B cell (primary cell): ENCODE results near the gene ECM2. TPM values are rescaled to one million over a fixed set of nuclear protein-coding genes. Genes with fewer than 3 reads are reported as not detected.

Experiments used
- ATAC-seq: fragments of 200-7000 bp; cut with Tn5 transposase; one replicate; pipeline ENCODE4 v1.10.0; 2021; ENCODE audit warnings: low read depth, mild to moderate bottlenecking, moderate number of reproducible peaks, moderate library complexity
- CTCF ChIA-PET: fragments of 350-600 bp; sonication (Branson Sonifier 250); formaldehyde crosslinking; loops from one replicate; lab custom pipeline; 2021; ENCODE audit warnings: antibody characterized with exemption, inconsistent platforms; lab: Charles Lee
- POLR2A ChIA-PET: fragments of 350-600 bp; sonication (Branson Sonifier 250); formaldehyde crosslinking; loops from one replicate; lab custom pipeline; 2021; ENCODE audit warnings: antibody characterized with exemption; lab: Charles Lee
- DNase-seq: peaks from one replicate; pipeline ENCODE4 v3.0.0; 2013
- H2AFZ ChIP-seq: 2 replicates; pipeline ENCODE4 v1.6.1; 2012; ENCODE audit warnings: mild to moderate bottlenecking, low read depth, low read length; ENCODE audit not compliant: insufficient read depth, poor library complexity, severe bottlenecking
- H3K27ac ChIP-seq, 2 donors: 1 replicate in 1 of 2; 2 replicates in 1 of 2; pipeline ENCODE4 v1.5.1; 2012 to 2013; ENCODE audit warnings: low read length in 2 of 2, mild to moderate bottlenecking in 2 of 2, moderate library complexity in 1 of 2
- H3K27me3 ChIP-seq, 4 experiments: fragments of 200-600 bp in 1 of 4; sonication (generic) in 1 of 4; replicated peaks in 1 of 4; 1 replicate in 2 of 4; 2 replicates in 2 of 4; pipeline versions ENCODE4 v1.6.1 to v1.7.0; 2013 to 2016; ENCODE audit warnings: low read length in 3 of 4, mild to moderate bottlenecking in 2 of 4, mixed read lengths in 1 of 4, moderate library complexity in 1 of 4; ENCODE audit not compliant: insufficient read depth in 4 of 4, control insufficient read depth in 3 of 4; ENCODE audit errors: control extremely low read depth in 1 of 4
- H3K36me3 ChIP-seq, 2 experiments: replicated peaks in 1 of 2; 1 replicate in 1 of 2; 2 replicates in 1 of 2; pipeline versions ENCODE4 v1.6.1 to v1.7.1; 2013; ENCODE audit warnings: low read length in 1 of 2; ENCODE audit not compliant: insufficient read depth in 2 of 2, control insufficient read depth in 1 of 2; ENCODE audit errors: control extremely low read depth in 1 of 2, extremely low read depth in 1 of 2
- H3K4me1 ChIP-seq, 2 donors: fragments of 200-600 bp in 1 of 2; sonication (generic) in 1 of 2; 1 replicate in 1 of 2; 2 replicates in 1 of 2; pipeline versions ENCODE4 v1.5.1 to v1.6.1; 2013 to 2017; ENCODE audit warnings: low read length in 2 of 2; ENCODE audit not compliant: control insufficient read depth in 2 of 2, insufficient read depth in 2 of 2
- H3K4me2 ChIP-seq: replicated peaks from 2 replicates; pipeline ENCODE3; 2012; ENCODE audit warnings: mild to moderate bottlenecking, low read depth, low read length; ENCODE audit not compliant: poor library complexity, severe bottlenecking
- H3K4me3 ChIP-seq, 5 experiments: fragments of 200-600 bp in 1 of 5; sonication (generic) in 1 of 5; 1 replicate in 3 of 5; 2 replicates in 2 of 5; pipeline versions ENCODE4 v1.5.1 to v1.7.0; 2011 to 2016; ENCODE audit warnings: low read length in 4 of 5, mild to moderate bottlenecking in 4 of 5, low read depth in 2 of 5, control low read depth in 1 of 5, moderate library complexity in 1 of 5; ENCODE audit not compliant: insufficient read depth in 1 of 5; ENCODE audit errors: control extremely low read depth in 1 of 5, extremely low read depth in 1 of 5
- H3K79me2 ChIP-seq: fragments of 200-600 bp; sonication (generic); one replicate; pipeline ENCODE4 v1.6.0; 2016; ENCODE audit warnings: low read length; ENCODE audit not compliant: control insufficient read depth, insufficient read depth
- H3K9ac ChIP-seq: fragments of 200-600 bp; sonication (generic); 2 replicates; pipeline ENCODE4 v1.6.1; 2017; ENCODE audit warnings: mild to moderate bottlenecking, low read length, moderate library complexity
- H3K9me3 ChIP-seq, 3 donors: one replicate each; pipeline versions ENCODE4 v1.6.1 to v1.7.1; 2013; ENCODE audit warnings: low read length in 2 of 3; ENCODE audit not compliant: control insufficient read depth in 2 of 3, insufficient read depth in 1 of 3; ENCODE audit errors: control extremely low read depth in 1 of 3
- H4K20me1 ChIP-seq: 2 replicates; pipeline ENCODE4 v1.6.0; 2012; ENCODE audit warnings: mild to moderate bottlenecking, low read length; ENCODE audit not compliant: insufficient read depth, control insufficient read depth, poor library complexity, severe bottlenecking
- H3K27ac Mint-ChIP-seq: one replicate; pipeline ENCODE4 v1.8.0; 2021; ENCODE audit warnings: mixed read lengths
- H3K27me3 Mint-ChIP-seq: one replicate; pipeline ENCODE4 v1.8.0; 2021; ENCODE audit warnings: mixed read lengths
- H3K4me1 Mint-ChIP-seq: one replicate; pipeline ENCODE4 v1.8.0; 2021; ENCODE audit warnings: mixed read lengths
- H3K4me3 Mint-ChIP-seq: one replicate; pipeline ENCODE4 v1.8.0; 2021; ENCODE audit warnings: mixed read lengths
- H3K9me3 Mint-ChIP-seq: one replicate; pipeline ENCODE4 v1.8.0; 2022; ENCODE audit warnings: mixed read lengths; ENCODE audit not compliant: insufficient read depth
- EZH2 ChIP-seq: IDR thresholded peaks from 2 replicates; pipeline ENCODE4 v1.6.1; 2012; ENCODE audit warnings: borderline replicate concordance, low read depth, mild to moderate bottlenecking, moderate library complexity, low read length; ENCODE audit not compliant: insufficient read depth, poor library complexity, severe bottlenecking
- WGBS: methylation state at CpG from one replicate; pipeline ENCODE4 v1.1.5; 2013; ENCODE audit warnings: missing lambda C conversion rate; ENCODE audit not compliant: insufficient coverage; 5-methylcytosine and 5-hydroxymethylcytosine counted together
- intact Hi-C: fragments of 100-400 bp; cut with micrococcal nuclease; formaldehyde crosslinking; loops from one replicate; pipeline ENCODE4 v1.10.0; 2022
- polyA plus RNA-seq: library from polyadenylated mRNA; depleted of rRNA; stranded (reverse); fragments of >200 nt; gene quantifications from 2 replicates; pipeline ENCODE4 v1.2.3, GENCODE V29; 2012
- total RNA-seq, 2 donors: library from RNA; stranded (reverse); fragments of 120-200 nt in 1 of 2; gene quantifications; 1 replicate in 1 of 2; 2 replicates in 1 of 2; pipeline versions ENCODE4 v1.2.3 to v1.2.4, GENCODE V29; 2013 to 2022
- TF ChIP-seq, protein P1 (sequence below): fragments of 200-600 bp; IDR thresholded peaks from one replicate; pipeline ENCODE4 v1.8.0; 2022; ENCODE audit warnings: antibody characterized with exemption, mild to moderate bottlenecking

Gene ECM2
- total and polyA plus RNA-seq, 2 donors (not counting 1 experiment from before 2014, with no cell fraction given): not detected

DNA sequence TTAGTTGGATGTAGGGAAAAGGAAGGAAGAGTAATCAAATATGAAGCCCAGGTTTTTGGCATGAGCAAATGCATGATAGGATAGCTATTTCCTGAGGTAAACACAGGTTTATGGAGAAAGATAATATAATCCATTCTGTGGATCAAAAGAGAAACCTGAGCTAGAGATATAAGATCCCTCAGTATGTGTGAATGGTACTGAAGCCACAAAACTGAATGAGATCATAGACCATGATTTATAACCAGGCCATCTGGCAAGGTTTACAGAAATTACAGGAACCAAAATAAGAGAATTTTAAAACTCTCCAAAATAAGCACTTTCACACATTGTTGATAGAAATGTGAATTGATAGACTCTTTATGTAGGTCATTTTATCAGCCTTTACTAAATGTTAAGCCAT lies 28.7 kb upstream of the ECM2 start:
- H3K27ac Mint-ChIP-seq: no peak overlapping the region
- DNase-seq (no peak), ATAC-seq (no peak)
- Histone ChIP-seq H4K20me1 (no peaks in the 10 kb centered on the region), H3K36me3 (no peaks in the 10 kb centered on the region), H3K27me3 (no peaks in the 10 kb centered on the region), H3K27ac (no peak overlapping the region), H3K4me2 (no peak overlapping the region), H2AFZ (no peak overlapping the region), H3K4me3 (no peak overlapping the region), H3K4me1 (no peaks in the 10 kb centered on the region), H3K9me3 (peaks cover 0 to 9% (median 4%) of the 10 kb centered on the region in 3 donors), H3K9ac (no peak overlapping the region), H3K79me2 (no peaks in the 10 kb centered on the region)
- no peak overlapping the region for H3K4me3 Mint-ChIP-seq
- TF ChIP-seq, protein P1, sequence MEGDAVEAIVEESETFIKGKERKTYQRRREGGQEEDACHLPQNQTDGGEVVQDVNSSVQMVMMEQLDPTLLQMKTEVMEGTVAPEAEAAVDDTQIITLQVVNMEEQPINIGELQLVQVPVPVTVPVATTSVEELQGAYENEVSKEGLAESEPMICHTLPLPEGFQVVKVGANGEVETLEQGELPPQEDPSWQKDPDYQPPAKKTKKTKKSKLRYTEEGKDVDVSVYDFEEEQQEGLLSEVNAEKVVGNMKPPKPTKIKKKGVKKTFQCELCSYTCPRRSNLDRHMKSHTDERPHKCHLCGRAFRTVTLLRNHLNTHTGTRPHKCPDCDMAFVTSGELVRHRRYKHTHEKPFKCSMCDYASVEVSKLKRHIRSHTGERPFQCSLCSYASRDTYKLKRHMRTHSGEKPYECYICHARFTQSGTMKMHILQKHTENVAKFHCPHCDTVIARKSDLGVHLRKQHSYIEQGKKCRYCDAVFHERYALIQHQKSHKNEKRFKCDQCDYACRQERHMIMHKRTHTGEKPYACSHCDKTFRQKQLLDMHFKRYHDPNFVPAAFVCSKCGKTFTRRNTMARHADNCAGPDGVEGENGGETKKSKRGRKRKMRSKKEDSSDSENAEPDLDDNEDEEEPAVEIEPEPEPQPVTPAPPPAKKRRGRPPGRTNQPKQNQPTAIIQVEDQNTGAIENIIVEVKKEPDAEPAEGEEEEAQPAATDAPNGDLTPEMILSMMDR: no peak
- no peak for TF ChIP-seq EZH2
- intact Hi-C loops: no loop called here
- no peaks in the 10 kb centered on the region for H3K27me3 Mint-ChIP-seq
- peaks cover 5% of the 10 kb centered on the region for H3K9me3 Mint-ChIP-seq
- POLR2A ChIA-PET: no interaction called here
- no peaks in the 10 kb centered on the region for H3K4me1 Mint-ChIP-seq
- CTCF ChIA-PET: no interaction called here

DNA sequence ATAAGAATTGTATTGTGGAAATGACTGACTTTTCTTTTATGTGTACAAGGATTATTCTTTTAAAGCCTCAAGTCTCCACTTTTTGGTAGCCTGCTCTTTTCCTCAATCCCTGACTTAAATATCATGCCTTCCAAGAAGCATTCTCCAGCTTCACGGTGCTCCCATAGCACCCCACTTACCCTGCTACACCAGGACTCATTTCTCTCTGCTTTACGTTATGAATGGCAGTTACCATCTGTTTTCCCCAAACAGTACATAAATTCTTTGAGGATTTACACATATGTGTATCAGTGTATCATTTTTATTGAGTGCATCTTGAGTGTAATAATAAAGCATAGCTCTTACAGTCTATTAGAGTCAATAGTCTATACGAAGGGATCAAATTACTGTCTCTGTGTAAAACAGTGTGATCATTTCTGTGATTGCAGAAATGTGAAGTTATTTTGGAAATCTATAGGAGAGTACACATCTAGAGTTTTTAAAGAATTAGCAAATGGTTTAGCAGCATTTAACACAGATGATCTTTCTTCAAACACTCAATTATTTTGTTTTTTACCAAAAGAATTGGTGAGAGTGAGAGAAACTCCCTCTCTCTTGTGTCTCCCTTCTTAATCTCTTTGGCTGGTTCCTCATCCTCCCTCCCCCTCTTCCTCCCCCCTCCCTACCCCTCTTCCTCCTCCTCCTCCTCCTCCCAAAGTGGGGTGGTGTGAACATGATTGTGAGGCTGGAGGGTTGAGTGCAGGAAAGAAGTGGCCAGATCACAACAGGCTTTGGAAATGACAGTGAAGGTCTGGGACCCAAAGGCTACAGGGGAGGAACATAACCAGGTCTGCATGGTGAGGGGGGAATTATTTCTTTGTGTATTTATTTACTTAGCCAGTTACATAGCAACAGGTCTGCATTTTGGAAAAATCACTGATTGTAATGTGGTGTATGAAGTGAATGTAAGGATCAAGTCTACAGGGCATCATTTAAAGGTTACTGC lies 27.6 kb upstream of the ECM2 start:
- no peak overlapping the region for H3K9ac ChIP-seq
- no CpG with 5 or more reads among the region's 3 CpGs for WGBS
- H4K20me1 ChIP-seq: no peaks in the 10 kb centered on the region
- TF ChIP-seq, protein P1: no peak
- no peak for TF ChIP-seq EZH2
- no peak overlapping the region for H3K27ac ChIP-seq
- intact Hi-C loops: no loop called here
- no peaks in the 10 kb centered on the region for H3K4me1 ChIP-seq
- no peak overlapping the region for H3K4me3 Mint-ChIP-seq
- DNase-seq: no peak
- peaks cover 0 to 9% (median 4%) of the 10 kb centered on the region in 3 donors for H3K9me3 ChIP-seq
- no peaks in the 10 kb centered on the region for H3K4me1 Mint-ChIP-seq
- CTCF ChIA-PET: no interaction called here
- peaks cover 5% of the 10 kb centered on the region for H3K9me3 Mint-ChIP-seq
- no peak overlapping the region for H3K27ac Mint-ChIP-seq
- H3K4me2 ChIP-seq: no peak overlapping the region
- H2AFZ ChIP-seq: no peak overlapping the region
- POLR2A ChIA-PET: no interaction called here
- no peaks in the 10 kb centered on the region for H3K27me3 Mint-ChIP-seq
- no peak for ATAC-seq
- H3K27me3 ChIP-seq: no peaks in the 10 kb centered on the region
- H3K36me3 ChIP-seq: no peaks in the 10 kb centered on the region
- no peak overlapping the region for H3K4me3 ChIP-seq
- no peaks in the 10 kb centered on the region for H3K79me2 ChIP-seq
